Stimulated activated CD4-positive, alpha-beta T cell treated with anti-CD3 and anti-CD28 coated beads, Interleukin-2, amount 100 ng/mL, for 24 hours (primary cell): ENCODE data around the gene PTPN6.
A peak's percentile ranks its signal among the peaks of the same experiment; 100 is the strongest.

Experiments
- DNase-seq, 2 donors: peaks; one replicate each; pipeline ENCODE4 v3.0.0-alpha.2; 2020

Gene PTPN6

GRCh38 chr12:6942331-6942665 is 8.9 kb upstream of the PTPN6 start:
- DNase-seq = no peak

GRCh38 chr12:6943389-6943721 is 7.8 kb upstream of the PTPN6 start:
- DNase-seq = peak; percentile 71 to 81

- DNase-seq = peak; percentile 79 to 82
Measured at GRCh38 chr12:6943722-6944380, 7.3 kb upstream of the PTPN6 start, which contains the start of the genes C12orf57 and RNU7-1. C12orf57 (plus strand) TSS chr12:6944022; CDS start chr12:6944122, 100 bp downstream. RNU7-1 (plus strand) TSS chr12:6943816.

- peak; percentile 87 to 92 for DNase-seq
Measured at GRCh38 chr12:6944381-6945186, 6.6 kb upstream of the PTPN6 start.

GRCh38 chr12:6945613-6946012 is 5.5 kb upstream of the PTPN6 start:
- DNase-seq = no peak

GRCh38 chr12:6946033-6946919 is 4.9 kb upstream of the PTPN6 start:
- DNase-seq = peak; percentile 62 to 80

- no peak for DNase-seq
Measured at GRCh38 chr12:6946920-6947374, 4.2 kb upstream of the PTPN6 start.

- no peak for DNase-seq
Measured at GRCh38 chr12:6947615-6948014, 3.5 kb upstream of the PTPN6 start.

GRCh38 chr12:6948873-6949594 is 2.1 kb upstream of the PTPN6 start:
- peak in 1 of 2 donors; percentile 31 for DNase-seq

- peak; percentile 30 to 44 for DNase-seq
Measured at GRCh38 chr12:6950401-6950801, 755 bp upstream of the PTPN6 start.

- peak in 1 of 2 donors; percentile 46 for DNase-seq
Measured at GRCh38 chr12:6951551-6952120, 480 bp downstream of the PTPN6 start.

GRCh38 chr12:6952121-6952862 is 1.1 kb downstream of the PTPN6 start:
- DNase-seq = peak; percentile 39 to 52

GRCh38 chr12:6952863-6953441 is 1.8 kb downstream of the PTPN6 start:
- DNase-seq = peak; percentile 39 to 48

- DNase-seq = peak; percentile 81 to 84
Measured at GRCh38 chr12:6953442-6954315, 2.5 kb downstream of the PTPN6 start.

GRCh38 chr12:6954316-6955107 is 3.4 kb downstream of the PTPN6 start:
- DNase-seq = peak in 1 of 2 donors; percentile 19

GRCh38 chr12:6955108-6956020 is 4.2 kb downstream of the PTPN6 start:
- DNase-seq = no peak

GRCh38 chr12:6956021-6956727 is 5.0 kb downstream of the PTPN6 start:
- DNase-seq = peak in 1 of 2 donors; percentile 37
